HEK293 (cell line): Measurements from ENCODE around the gene RIN1.

Source experiments
- CTCF ChIA-PET: fragments of 350-600 bp; formaldehyde crosslinking; extraction: SDS; loops from one replicate; lab custom pipeline; 2021; ENCODE audit warnings: antibody characterized with exemption; lab: Yijun Ruan, JAX
- POLR2A ChIA-PET: fragments of 300-600 bp; formaldehyde crosslinking; extraction: SDS; loops from one replicate; lab custom pipeline; 2020; ENCODE audit warnings: antibody characterized with exemption, inconsistent platforms; lab: Yijun Ruan, JAX
- H3K27ac ChIP-seq: fragments of 200-500 bp; sonication (Bioruptor generic); 2 replicates; pipeline ENCODE4 v1.5.1; 2014; ENCODE audit warnings: low read depth, low read length, control low read depth, inconsistent platforms; ENCODE audit errors: extremely low read depth
- H3K36me3 ChIP-seq, 2 experiments: fragments of 200-500 bp in 1 of 2; sonication (Bioruptor generic) in 1 of 2; 1 replicate in 1 of 2; 2 replicates in 1 of 2; pipeline ENCODE4 v1.5.1; 2014 to 2017; ENCODE audit warnings: inconsistent platforms in 2 of 2, low read length in 2 of 2; ENCODE audit not compliant: control insufficient read depth in 2 of 2, insufficient read depth in 1 of 2
- H3K4me1 ChIP-seq: fragments of 200-500 bp; sonication (Bioruptor generic); 2 replicates; pipeline ENCODE4 v1.5.1; 2014; ENCODE audit warnings: mild to moderate bottlenecking, low read length, inconsistent platforms; ENCODE audit not compliant: control insufficient read depth, insufficient read depth
- H3K4me3 ChIP-seq: 2 replicates; pipeline ENCODE4 v1.5.1; 2011; ENCODE audit warnings: low read depth, mild to moderate bottlenecking, control low read depth, low read length, moderate library complexity
- H3K9me3 ChIP-seq: fragments of 200-500 bp; sonication (Bioruptor generic); 2 replicates; pipeline ENCODE4 v1.5.1; 2014; ENCODE audit warnings: low read depth, low read length, inconsistent platforms; ENCODE audit not compliant: control insufficient read depth, insufficient read depth
- HOXA7 ChIP-seq: sonication (generic); formaldehyde crosslinking; IDR thresholded peaks from 2 replicates; pipeline ENCODE4 v1.8.1; 2022; ENCODE audit warnings: missing genetic modification reagents, borderline replicate concordance
- PRDM1 ChIP-seq: fragments of 450-650 bp; formaldehyde crosslinking; IDR thresholded peaks from 2 replicates; pipeline ENCODE4; 2016; ENCODE audit warnings: missing biosample characterization, missing genetic modification characterization
- ZBTB48 ChIP-seq: fragments of 450-650 bp; formaldehyde crosslinking; IDR thresholded peaks from 2 replicates; pipeline ENCODE4 v1.5.1; 2016; ENCODE audit warnings: missing biosample characterization, missing genetic modification characterization
- ZNF23 ChIP-seq: fragments of 450-650 bp; formaldehyde crosslinking; IDR thresholded peaks from 2 replicates; pipeline ENCODE4 v1.5.1; 2016; ENCODE audit warnings: missing biosample characterization, missing genetic modification characterization, borderline replicate concordance
- ZNF335 ChIP-seq: fragments of 450-650 bp; formaldehyde crosslinking; conservative IDR thresholded peaks from 2 replicates; pipeline ENCODE4 v1.5.1; 2016; ENCODE audit warnings: missing biosample characterization, missing genetic modification characterization
- ZNF394 ChIP-seq: fragments of 450-650 bp; formaldehyde crosslinking; IDR thresholded peaks from 2 replicates; pipeline ENCODE4 v1.5.1; 2016; ENCODE audit warnings: missing biosample characterization, missing genetic modification characterization, mild to moderate bottlenecking, moderate library complexity, borderline replicate concordance
- ZNF404 ChIP-seq: fragments of 450-650 bp; formaldehyde crosslinking; IDR thresholded peaks from 2 replicates; pipeline ENCODE4 v1.5.1; 2017; ENCODE audit warnings: missing biosample characterization, missing genetic modification characterization
- ZNF555 ChIP-seq: fragments of 450-650 bp; formaldehyde crosslinking; conservative IDR thresholded peaks from 2 replicates; pipeline ENCODE4 v1.5.1; 2017; ENCODE audit warnings: missing biosample characterization, mild to moderate bottlenecking, missing genetic modification characterization, inconsistent platforms
- ZNF629 ChIP-seq: fragments of 450-650 bp; formaldehyde crosslinking; IDR thresholded peaks from 2 replicates; pipeline ENCODE4 v1.5.1; 2017; ENCODE audit warnings: missing biosample characterization, missing genetic modification characterization
- TF ChIP-seq, protein P1 (sequence below): fragments of 450-650 bp; formaldehyde crosslinking; optimal IDR thresholded peaks from 2 replicates; pipeline ENCODE3; 2016; ENCODE audit warnings: missing biosample characterization, mild to moderate bottlenecking, missing genetic modification characterization
- TF ChIP-seq, protein P2 (sequence below): sonication (generic); formaldehyde crosslinking; IDR thresholded peaks from 2 replicates; pipeline ENCODE4 v1.8.1; 2022; ENCODE audit warnings: mild to moderate bottlenecking, moderate library complexity, missing genetic modification reagents
- TF ChIP-seq, protein P3 (sequence below): fragments of 450-650 bp; formaldehyde crosslinking; IDR thresholded peaks from 2 replicates; pipeline ENCODE4 v1.5.1; 2016; ENCODE audit warnings: missing biosample characterization, missing genetic modification characterization
- TF ChIP-seq, protein P4 (sequence below): fragments of 450-650 bp; formaldehyde crosslinking; IDR thresholded peaks from 2 replicates; pipeline ENCODE4 v1.5.1; 2016; ENCODE audit warnings: missing biosample characterization, missing genetic modification characterization
- TF ChIP-seq, protein P5 (sequence below): fragments of 450-650 bp; formaldehyde crosslinking; IDR thresholded peaks from 2 replicates; pipeline ENCODE4 v1.5.1; 2016; ENCODE audit warnings: missing biosample characterization, missing genetic modification characterization, low read depth
- TF ChIP-seq, protein P6 (sequence below): fragments of 450-650 bp; formaldehyde crosslinking; IDR thresholded peaks from 2 replicates; pipeline ENCODE4 v1.5.1; 2016; ENCODE audit warnings: missing biosample characterization, missing genetic modification characterization, low read depth
- TF ChIP-seq, protein P7 (sequence below): fragments of 450-650 bp; formaldehyde crosslinking; IDR thresholded peaks from 2 replicates; pipeline ENCODE4 v1.5.1; 2016; ENCODE audit warnings: missing biosample characterization, missing genetic modification characterization

Gene RIN1

DNA sequence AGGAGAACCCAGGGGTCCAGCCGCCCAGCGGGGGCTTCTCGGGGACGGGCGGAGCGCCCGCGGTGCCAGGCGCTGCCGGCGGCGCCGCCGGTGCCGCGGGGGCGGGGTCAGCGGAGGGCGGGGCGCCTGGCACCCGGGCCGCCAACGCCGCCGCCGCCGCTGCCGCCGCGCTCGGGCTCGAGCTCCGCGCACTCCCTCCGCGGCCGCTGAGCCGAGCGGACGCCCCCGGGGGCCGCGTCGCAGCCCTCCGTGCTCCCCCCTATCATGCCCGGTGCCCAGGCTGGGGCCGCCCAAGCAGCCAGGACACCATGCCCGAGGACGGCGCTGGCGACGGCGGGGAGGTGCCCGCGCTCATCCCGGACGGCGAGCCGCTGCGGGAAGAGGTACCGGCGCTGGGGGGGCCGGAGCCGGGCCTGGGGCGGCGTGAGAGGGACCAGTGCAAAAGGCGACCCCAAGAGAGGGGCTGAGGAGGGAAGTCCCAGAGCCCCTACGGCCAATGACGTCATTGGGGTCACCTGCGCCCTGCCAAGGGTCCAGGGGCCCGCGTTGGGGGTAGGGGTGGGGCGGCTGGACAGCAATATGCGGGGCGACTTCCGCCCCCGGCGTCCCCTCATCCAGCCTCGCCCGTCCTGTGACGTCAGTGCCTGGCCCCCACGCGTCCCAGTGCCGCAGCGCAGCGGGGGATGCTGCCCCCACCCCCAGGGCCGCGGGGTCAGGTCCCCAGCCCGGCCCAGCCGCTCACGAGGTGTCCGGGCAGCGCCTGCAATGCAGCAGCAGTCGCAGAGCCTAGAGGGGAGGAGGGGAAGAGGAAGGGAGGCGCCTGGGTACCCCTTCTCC, 44.3 kb downstream of the RIN1 start, which contains the start of gene TMEM151A:
Gene TMEM151A (plus strand): TSS at position 189 of the 837 bp plus-strand sequence. CDS start 120 bp downstream, at position 309.
- peaks cover 0 to 2% of the 10 kb centered on the region in 2 experiments; a peak in 1 of 3 replicates for H3K36me3 ChIP-seq
- TF ChIP-seq ZNF23 (tag by site-specific recombination), result no peak
- TF ChIP-seq ZNF555, result no peak
- TF ChIP-seq HOXA7 (CRISPR knock-in tag), result no peak
- TF ChIP-seq ZBTB48 (tag by site-specific recombination), result no peak
- TF ChIP-seq, protein P1, sequence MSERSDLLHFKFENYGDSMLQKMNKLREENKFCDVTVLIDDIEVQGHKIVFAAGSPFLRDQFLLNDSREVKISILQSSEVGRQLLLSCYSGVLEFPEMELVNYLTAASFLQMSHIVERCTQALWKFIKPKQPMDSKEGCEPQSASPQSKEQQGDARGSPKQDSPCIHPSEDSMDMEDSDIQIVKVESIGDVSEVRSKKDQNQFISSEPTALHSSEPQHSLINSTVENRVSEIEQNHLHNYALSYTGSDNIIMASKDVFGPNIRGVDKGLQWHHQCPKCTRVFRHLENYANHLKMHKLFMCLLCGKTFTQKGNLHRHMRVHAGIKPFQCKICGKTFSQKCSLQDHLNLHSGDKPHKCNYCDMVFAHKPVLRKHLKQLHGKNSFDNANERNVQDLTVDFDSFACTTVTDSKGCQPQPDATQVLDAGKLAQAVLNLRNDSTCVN, result peak; percentile 42
- peak; percentile 36 for TF ChIP-seq ZNF629 (tag by site-specific recombination)
- TF ChIP-seq ZNF335 (tag by site-specific recombination), result 0 out of 2 replicates have a peak, but pooled peaks have one; percentile 1
- TF ChIP-seq ZNF394 (tag by site-specific recombination), result no peak
- TF ChIP-seq, protein P2, sequence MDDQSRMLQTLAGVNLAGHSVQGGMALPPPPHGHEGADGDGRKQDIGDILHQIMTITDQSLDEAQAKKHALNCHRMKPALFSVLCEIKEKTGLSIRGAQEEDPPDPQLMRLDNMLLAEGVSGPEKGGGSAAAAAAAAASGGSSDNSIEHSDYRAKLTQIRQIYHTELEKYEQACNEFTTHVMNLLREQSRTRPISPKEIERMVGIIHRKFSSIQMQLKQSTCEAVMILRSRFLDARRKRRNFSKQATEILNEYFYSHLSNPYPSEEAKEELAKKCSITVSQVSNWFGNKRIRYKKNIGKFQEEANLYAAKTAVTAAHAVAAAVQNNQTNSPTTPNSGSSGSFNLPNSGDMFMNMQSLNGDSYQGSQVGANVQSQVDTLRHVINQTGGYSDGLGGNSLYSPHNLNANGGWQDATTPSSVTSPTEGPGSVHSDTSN, result no peak
- TF ChIP-seq, protein P3, sequence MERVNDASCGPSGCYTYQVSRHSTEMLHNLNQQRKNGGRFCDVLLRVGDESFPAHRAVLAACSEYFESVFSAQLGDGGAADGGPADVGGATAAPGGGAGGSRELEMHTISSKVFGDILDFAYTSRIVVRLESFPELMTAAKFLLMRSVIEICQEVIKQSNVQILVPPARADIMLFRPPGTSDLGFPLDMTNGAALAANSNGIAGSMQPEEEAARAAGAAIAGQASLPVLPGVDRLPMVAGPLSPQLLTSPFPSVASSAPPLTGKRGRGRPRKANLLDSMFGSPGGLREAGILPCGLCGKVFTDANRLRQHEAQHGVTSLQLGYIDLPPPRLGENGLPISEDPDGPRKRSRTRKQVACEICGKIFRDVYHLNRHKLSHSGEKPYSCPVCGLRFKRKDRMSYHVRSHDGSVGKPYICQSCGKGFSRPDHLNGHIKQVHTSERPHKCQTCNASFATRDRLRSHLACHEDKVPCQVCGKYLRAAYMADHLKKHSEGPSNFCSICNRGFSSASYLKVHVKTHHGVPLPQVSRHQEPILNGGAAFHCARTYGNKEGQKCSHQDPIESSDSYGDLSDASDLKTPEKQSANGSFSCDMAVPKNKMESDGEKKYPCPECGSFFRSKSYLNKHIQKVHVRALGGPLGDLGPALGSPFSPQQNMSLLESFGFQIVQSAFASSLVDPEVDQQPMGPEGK (tag by site-specific recombination), result no peak
- TF ChIP-seq, protein P4, sequence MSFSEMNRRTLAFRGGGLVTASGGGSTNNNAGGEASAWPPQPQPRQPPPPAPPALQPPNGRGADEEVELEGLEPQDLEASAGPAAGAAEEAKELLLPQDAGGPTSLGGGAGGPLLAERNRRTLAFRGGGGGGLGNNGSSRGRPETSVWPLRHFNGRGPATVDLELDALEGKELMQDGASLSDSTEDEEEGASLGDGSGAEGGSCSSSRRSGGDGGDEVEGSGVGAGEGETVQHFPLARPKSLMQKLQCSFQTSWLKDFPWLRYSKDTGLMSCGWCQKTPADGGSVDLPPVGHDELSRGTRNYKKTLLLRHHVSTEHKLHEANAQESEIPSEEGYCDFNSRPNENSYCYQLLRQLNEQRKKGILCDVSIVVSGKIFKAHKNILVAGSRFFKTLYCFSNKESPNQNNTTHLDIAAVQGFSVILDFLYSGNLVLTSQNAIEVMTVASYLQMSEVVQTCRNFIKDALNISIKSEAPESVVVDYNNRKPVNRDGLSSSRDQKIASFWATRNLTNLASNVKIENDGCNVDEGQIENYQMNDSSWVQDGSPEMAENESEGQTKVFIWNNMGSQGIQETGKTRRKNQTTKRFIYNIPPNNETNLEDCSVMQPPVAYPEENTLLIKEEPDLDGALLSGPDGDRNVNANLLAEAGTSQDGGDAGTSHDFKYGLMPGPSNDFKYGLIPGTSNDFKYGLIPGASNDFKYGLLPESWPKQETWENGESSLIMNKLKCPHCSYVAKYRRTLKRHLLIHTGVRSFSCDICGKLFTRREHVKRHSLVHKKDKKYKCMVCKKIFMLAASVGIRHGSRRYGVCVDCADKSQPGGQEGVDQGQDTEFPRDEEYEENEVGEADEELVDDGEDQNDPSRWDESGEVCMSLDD (tag by site-specific recombination), result 0 out of 2 replicates have a peak, but pooled peaks have one; percentile 16
- TF ChIP-seq, protein P5, sequence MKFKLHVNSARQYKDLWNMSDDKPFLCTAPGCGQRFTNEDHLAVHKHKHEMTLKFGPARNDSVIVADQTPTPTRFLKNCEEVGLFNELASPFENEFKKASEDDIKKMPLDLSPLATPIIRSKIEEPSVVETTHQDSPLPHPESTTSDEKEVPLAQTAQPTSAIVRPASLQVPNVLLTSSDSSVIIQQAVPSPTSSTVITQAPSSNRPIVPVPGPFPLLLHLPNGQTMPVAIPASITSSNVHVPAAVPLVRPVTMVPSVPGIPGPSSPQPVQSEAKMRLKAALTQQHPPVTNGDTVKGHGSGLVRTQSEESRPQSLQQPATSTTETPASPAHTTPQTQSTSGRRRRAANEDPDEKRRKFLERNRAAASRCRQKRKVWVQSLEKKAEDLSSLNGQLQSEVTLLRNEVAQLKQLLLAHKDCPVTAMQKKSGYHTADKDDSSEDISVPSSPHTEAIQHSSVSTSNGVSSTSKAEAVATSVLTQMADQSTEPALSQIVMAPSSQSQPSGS (tag by site-specific recombination), result peak; percentile 70
- H3K4me1 ChIP-seq, result no peaks in the 10 kb centered on the region
- no peak within 1 kb of the TSS for H3K27ac ChIP-seq
- ChIA-PET CTCF (interaction anchor here (0.8 to 1.3 kb wide), 3 partner anchors 18 to 95 kb away, joined by 3 to 9 read pairs (median 4); no protein-coding TSS in a partner anchor), POLR2A (interaction anchor here (0.9 to 1.1 kb wide), 2 partner anchors 10 to 404 kb away, joined by 3 to 4 read pairs; partner anchors contain the start of gene FIBP)
- no peaks in the 10 kb centered on the region for H3K9me3 ChIP-seq
- H3K4me3 ChIP-seq, result peak within 1 kb of the TSS; percentile 34

DNA sequence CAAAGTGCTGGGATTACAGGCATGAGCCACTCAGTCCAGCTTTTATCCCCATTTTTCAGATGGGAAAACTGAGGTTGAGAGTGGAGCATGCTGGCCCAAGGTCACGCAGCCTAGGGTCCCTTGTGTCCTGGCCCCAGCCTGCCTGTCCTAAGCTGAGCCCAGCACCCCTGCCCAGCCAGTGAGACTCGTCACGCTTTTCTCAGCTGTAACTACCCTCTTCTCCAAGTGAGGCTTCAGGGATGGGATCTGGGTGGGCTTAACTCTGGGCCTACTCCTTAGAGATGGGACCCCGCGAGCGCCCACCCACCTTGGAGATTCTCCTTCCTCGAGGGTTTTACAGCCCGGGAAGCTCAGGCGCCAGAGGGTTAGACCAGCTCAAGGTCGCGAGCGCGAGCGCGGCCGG, 44.9 kb downstream of the RIN1 start:
- Histone ChIP-seq H3K9me3 (no peaks in the 10 kb centered on the region), H3K4me3 (no peak overlapping the region), H3K36me3 (peaks cover 0 to 6% of the 10 kb centered on the region in 2 experiments; a peak in 1 of 3 replicates), H3K27ac (no peak overlapping the region), H3K4me1 (no peaks in the 10 kb centered on the region)
- ChIA-PET POLR2A (interaction anchor here (0.9 to 1.1 kb wide), 2 partner anchors 9 to 403 kb away, joined by 3 to 4 read pairs; partner anchors contain the start of gene FIBP), CTCF (interaction anchor here (0.6 to 1.3 kb wide), 6 partner anchors 11 to 387 kb away, joined by 3 to 9 read pairs (median 4); no protein-coding TSS in a partner anchor)
- TF ChIP-seq, protein P6, sequence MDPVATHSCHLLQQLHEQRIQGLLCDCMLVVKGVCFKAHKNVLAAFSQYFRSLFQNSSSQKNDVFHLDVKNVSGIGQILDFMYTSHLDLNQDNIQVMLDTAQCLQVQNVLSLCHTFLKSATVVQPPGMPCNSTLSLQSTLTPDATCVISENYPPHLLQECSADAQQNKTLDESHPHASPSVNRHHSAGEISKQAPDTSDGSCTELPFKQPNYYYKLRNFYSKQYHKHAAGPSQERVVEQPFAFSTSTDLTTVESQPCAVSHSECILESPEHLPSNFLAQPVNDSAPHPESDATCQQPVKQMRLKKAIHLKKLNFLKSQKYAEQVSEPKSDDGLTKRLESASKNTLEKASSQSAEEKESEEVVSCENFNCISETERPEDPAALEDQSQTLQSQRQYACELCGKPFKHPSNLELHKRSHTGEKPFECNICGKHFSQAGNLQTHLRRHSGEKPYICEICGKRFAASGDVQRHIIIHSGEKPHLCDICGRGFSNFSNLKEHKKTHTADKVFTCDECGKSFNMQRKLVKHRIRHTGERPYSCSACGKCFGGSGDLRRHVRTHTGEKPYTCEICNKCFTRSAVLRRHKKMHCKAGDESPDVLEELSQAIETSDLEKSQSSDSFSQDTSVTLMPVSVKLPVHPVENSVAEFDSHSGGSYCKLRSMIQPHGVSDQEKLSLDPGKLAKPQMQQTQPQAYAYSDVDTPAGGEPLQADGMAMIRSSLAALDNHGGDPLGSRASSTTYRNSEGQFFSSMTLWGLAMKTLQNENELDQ (tag by site-specific recombination), result no peak
- TF ChIP-seq, protein P1, result peak; percentile 21
- TF ChIP-seq, protein P7, sequence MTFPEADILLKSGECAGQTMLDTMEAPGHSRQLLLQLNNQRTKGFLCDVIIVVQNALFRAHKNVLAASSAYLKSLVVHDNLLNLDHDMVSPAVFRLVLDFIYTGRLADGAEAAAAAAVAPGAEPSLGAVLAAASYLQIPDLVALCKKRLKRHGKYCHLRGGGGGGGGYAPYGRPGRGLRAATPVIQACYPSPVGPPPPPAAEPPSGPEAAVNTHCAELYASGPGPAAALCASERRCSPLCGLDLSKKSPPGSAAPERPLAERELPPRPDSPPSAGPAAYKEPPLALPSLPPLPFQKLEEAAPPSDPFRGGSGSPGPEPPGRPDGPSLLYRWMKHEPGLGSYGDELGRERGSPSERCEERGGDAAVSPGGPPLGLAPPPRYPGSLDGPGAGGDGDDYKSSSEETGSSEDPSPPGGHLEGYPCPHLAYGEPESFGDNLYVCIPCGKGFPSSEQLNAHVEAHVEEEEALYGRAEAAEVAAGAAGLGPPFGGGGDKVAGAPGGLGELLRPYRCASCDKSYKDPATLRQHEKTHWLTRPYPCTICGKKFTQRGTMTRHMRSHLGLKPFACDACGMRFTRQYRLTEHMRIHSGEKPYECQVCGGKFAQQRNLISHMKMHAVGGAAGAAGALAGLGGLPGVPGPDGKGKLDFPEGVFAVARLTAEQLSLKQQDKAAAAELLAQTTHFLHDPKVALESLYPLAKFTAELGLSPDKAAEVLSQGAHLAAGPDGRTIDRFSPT, result no peak
- TF ChIP-seq ZNF404 (tag by site-specific recombination), result no peak
- no peak for TF ChIP-seq PRDM1 (tag by site-specific recombination)
